WTC11 (cell line): Measurements from ENCODE around the gene SPEM1. TPM values are rescaled to one million over a fixed set of nuclear protein-coding genes. Genes with fewer than 3 reads are reported as not detected.

ENCODE experiments used
- ATAC-seq: fragments of 200-7000 bp; cut with Tn5 transposase; 2 replicates; pipeline ENCODE4 v1.10.0; 2021; ENCODE audit warnings: mild to moderate bottlenecking, moderate library complexity
- CTCF ChIA-PET: fragments of 300-600 bp; sonication (Branson Sonifier 250); formaldehyde crosslinking; loops from one replicate; lab custom pipeline; 2021; ENCODE audit warnings: antibody characterized with exemption; lab: Charles Lee
- POLR2A ChIA-PET: fragments of 350-600 bp; sonication (Branson Sonifier 250); formaldehyde crosslinking; loops from one replicate; lab custom pipeline; 2021; ENCODE audit warnings: antibody characterized with exemption; lab: Charles Lee
- DNase-seq: peaks from one replicate; pipeline ENCODE4 v3.0.0; 2021; ENCODE audit warnings: low spot score
- H3K27ac Mint-ChIP-seq: 2 replicates; pipeline ENCODE4 v1.8.0; 2021; ENCODE audit warnings: mixed read lengths
- H3K27me3 Mint-ChIP-seq: 2 replicates; pipeline ENCODE4 v1.8.0; 2021; ENCODE audit warnings: low read depth, mild to moderate bottlenecking, moderate library complexity, mixed read lengths
- H3K36me3 Mint-ChIP-seq: 2 replicates; pipeline ENCODE4 v1.8.0; 2021; ENCODE audit warnings: mixed read lengths
- H3K4me1 Mint-ChIP-seq: 2 replicates; pipeline ENCODE4 v1.8.0; 2022; ENCODE audit warnings: mixed read lengths
- H3K4me3 Mint-ChIP-seq: 2 replicates; pipeline ENCODE4 v1.8.0; 2021; ENCODE audit warnings: mild to moderate bottlenecking, moderate library complexity, mixed read lengths
- H3K9me3 Mint-ChIP-seq: 2 replicates; pipeline ENCODE4 v1.8.0; 2021; ENCODE audit warnings: mixed read lengths
- AFF4 ChIP-seq: sonication (generic); formaldehyde crosslinking; IDR thresholded peaks from 2 replicates; pipeline ENCODE4 v1.8.1; 2023; ENCODE audit warnings: mild to moderate bottlenecking, missing genetic modification reagents, borderline replicate concordance
- AR ChIP-seq: fragments of 250-450 bp; sonication (Bioruptor Pico); IDR thresholded peaks from 2 replicates; pipeline ENCODE4 v1.9.0; 2021; ENCODE audit warnings: mild to moderate bottlenecking
- ARID4B ChIP-seq: sonication (generic); formaldehyde crosslinking; IDR thresholded peaks from 2 replicates; pipeline ENCODE4 v1.8.0; 2023; ENCODE audit warnings: missing genetic modification reagents, mild to moderate bottlenecking, borderline replicate concordance
- CDX4 ChIP-seq: fragments of 250-450 bp; sonication (Bioruptor Pico); IDR thresholded peaks from 2 replicates; pipeline ENCODE4 v1.9.0; 2021; ENCODE audit warnings: moderate library complexity, mild to moderate bottlenecking, inconsistent platforms, borderline replicate concordance
- CTCF ChIP-seq: fragments of 200-600 bp; IDR thresholded peaks from 2 replicates; pipeline ENCODE4 v1.8.0; 2022; ENCODE audit warnings: antibody characterized with exemption
- E2F1 ChIP-seq: sonication (generic); formaldehyde crosslinking; IDR thresholded peaks from 2 replicates; pipeline ENCODE4 v1.8.0; 2022; ENCODE audit warnings: mild to moderate bottlenecking, missing genetic modification reagents
- FOXP1 ChIP-seq: sonication (generic); formaldehyde crosslinking; IDR thresholded peaks from 2 replicates; pipeline ENCODE4 v1.8.0; 2022; ENCODE audit warnings: missing genetic modification reagents, mild to moderate bottlenecking, moderate library complexity, borderline replicate concordance
- GABPB1 ChIP-seq: sonication (generic); formaldehyde crosslinking; IDR thresholded peaks from 2 replicates; pipeline ENCODE4 v1.8.1; 2023; ENCODE audit warnings: mild to moderate bottlenecking, missing genetic modification reagents
- GRHL2 ChIP-seq: fragments of 250-450 bp; sonication (Bioruptor Pico); IDR thresholded peaks from 2 replicates; pipeline ENCODE4 v1.8.0; 2022; ENCODE audit warnings: mild to moderate bottlenecking, moderate library complexity; ENCODE audit not compliant: insufficient replicate concordance, severe bottlenecking
- HMGA2 ChIP-seq: fragments of 250-450 bp; sonication (Bioruptor Pico); IDR thresholded peaks from 2 replicates; pipeline ENCODE4 v1.4.0; 2021; ENCODE audit warnings: mild to moderate bottlenecking, moderate library complexity
- JAZF1 ChIP-seq: fragments of 250-450 bp; sonication (Bioruptor Pico); IDR thresholded peaks from 2 replicates; pipeline ENCODE4 v1.9.0; 2021; ENCODE audit warnings: moderate library complexity, mild to moderate bottlenecking, inconsistent platforms
- OVOL2 ChIP-seq: fragments of 250-450 bp; sonication (Bioruptor Pico); IDR thresholded peaks from 2 replicates; pipeline ENCODE4 v1.9.0; 2021; ENCODE audit warnings: mild to moderate bottlenecking, borderline replicate concordance
- TP53 ChIP-seq: sonication (generic); formaldehyde crosslinking; IDR thresholded peaks from 2 replicates; pipeline ENCODE4 v1.8.1; 2023; ENCODE audit warnings: mild to moderate bottlenecking, missing genetic modification reagents
- ZMAT4 ChIP-seq: fragments of 250-450 bp; sonication (Bioruptor Pico); IDR thresholded peaks from 2 replicates; pipeline ENCODE4 v1.9.0; 2021; ENCODE audit warnings: mild to moderate bottlenecking
- ZNF281 ChIP-seq: sonication (generic); formaldehyde crosslinking; IDR thresholded peaks from 2 replicates; pipeline ENCODE4 v1.8.0; 2023; ENCODE audit warnings: mild to moderate bottlenecking, missing genetic modification reagents
- ZNF423 ChIP-seq: fragments of 250-450 bp; sonication (Bioruptor Pico); IDR thresholded peaks from 2 replicates; pipeline ENCODE4 v2.1.2; 2022; ENCODE audit warnings: mild to moderate bottlenecking, moderate library complexity
- ZNF671 ChIP-seq: fragments of 250-450 bp; sonication (Bioruptor Pico); IDR thresholded peaks from 2 replicates; pipeline ENCODE4 v1.8.0; 2021; ENCODE audit warnings: mild to moderate bottlenecking
- ZSCAN18 ChIP-seq: fragments of 250-450 bp; sonication (Bioruptor Pico); IDR thresholded peaks from 2 replicates; pipeline ENCODE4 v2.1.2; 2022; ENCODE audit warnings: mild to moderate bottlenecking, moderate library complexity
- total RNA-seq: library from RNA; stranded (reverse); gene quantifications from 3 replicates; pipeline ENCODE4 v1.2.3, GENCODE V29; 2021

Gene SPEM1
- total RNA-seq, 1 experiment from 2014 or later: 0.35 TPM

GRCh38 chr17:7429722-7430121 lies 9.6 kb downstream of the SPEM1 start:
- Mint-ChIP-seq H3K4me1 (no peaks in the 10 kb centered on the region), H3K4me3 (no peak overlapping the region), H3K27ac (no peak overlapping the region), H3K27me3 (no peaks in the 10 kb centered on the region; the same call in 1 of the 2 replicates), H3K9me3 (no peaks in the 10 kb centered on the region), H3K36me3 (no peaks in the 10 kb centered on the region)
- ATAC-seq (no peak), DNase-seq (no peak)
- ChIA-PET POLR2A (no interaction called here), CTCF (interaction anchor here (0.7 kb wide), 1 partner anchor 8 kb away, joined by 3 read pairs; no protein-coding TSS in a partner anchor)
- TF ChIP-seq ZNF423 (CRISPR knock-in tag) (no peak), HMGA2 (CRISPR knock-in tag) (no peak), ZSCAN18 (CRISPR knock-in tag) (no peak), ARID4B (CRISPR knock-in tag) (no peak), GABPB1 (CRISPR knock-in tag) (no peak), OVOL2 (CRISPR knock-in tag) (no peak), ZNF671 (CRISPR knock-in tag) (no peak), E2F1 (CRISPR knock-in tag) (no peak), AR (CRISPR knock-in tag) (no peak), GRHL2 (CRISPR knock-in tag) (no peak), ZNF281 (CRISPR knock-in tag) (no peak), ZMAT4 (CRISPR knock-in tag) (no peak), CDX4 (CRISPR knock-in tag) (no peak), CTCF (no peak), AFF4 (no peak), TP53 (CRISPR knock-in tag) (no peak), JAZF1 (CRISPR knock-in tag) (no peak), FOXP1 (CRISPR knock-in tag) (no peak)
